Measurements from ENCODE around the gene LIN28B. TPM values are rescaled to one million over a fixed set of nuclear protein-coding genes. Genes with fewer than 3 reads are reported as not detected.

Gene LIN28B
- total RNA-seq, 1 donor from 2014 or later, result not detected

- H3K4me1 Mint-ChIP-seq (ENCODE audit: low read depth), result peaks cover 7% of the 10 kb centered on the region
- H3K9me3 Mint-ChIP-seq (ENCODE audit: low read depth), result no peaks in the 10 kb centered on the region
- H3K27me3 Mint-ChIP-seq (ENCODE audit: low read depth), result no peaks in the 10 kb centered on the region
- TF ChIP-seq CTCF (IDR thresholded peaks at IDR 0.05), result no peak
- no peaks in the 10 kb centered on the region for H3K36me3 Mint-ChIP-seq (ENCODE audit: low read depth)
- no peak overlapping the region for H3K27ac Mint-ChIP-seq (ENCODE audit: unreplicated experiment)
- no peak for DNase-seq (ENCODE audit: low spot score)
- no peak overlapping the region for H3K4me3 Mint-ChIP-seq (ENCODE audit: unreplicated experiment)
Observed at GRCh38 chr6:105021399-105021798, 64.5 kb downstream of the LIN28B start.

GRCh38 chr6:105022416-105022815 is 65.5 kb downstream of the LIN28B start:
- no peak overlapping the region for H3K4me3 Mint-ChIP-seq (ENCODE audit: unreplicated experiment)
- H3K4me1 Mint-ChIP-seq (ENCODE audit: low read depth), result peaks cover 5% of the 10 kb centered on the region
- no peak overlapping the region for H3K27ac Mint-ChIP-seq (ENCODE audit: unreplicated experiment)
- no peaks in the 10 kb centered on the region for H3K9me3 Mint-ChIP-seq (ENCODE audit: low read depth)
- no peak for DNase-seq (ENCODE audit: low spot score)
- H3K36me3 Mint-ChIP-seq (ENCODE audit: low read depth), result no peaks in the 10 kb centered on the region
- H3K27me3 Mint-ChIP-seq (ENCODE audit: low read depth), result no peaks in the 10 kb centered on the region
- TF ChIP-seq CTCF (IDR thresholded peaks at IDR 0.05), result no peak

- H3K4me3 Mint-ChIP-seq (ENCODE audit: unreplicated experiment), result no peak overlapping the region
- no peaks in the 10 kb centered on the region for H3K36me3 Mint-ChIP-seq (ENCODE audit: low read depth)
- peaks cover 5% of the 10 kb centered on the region for H3K4me1 Mint-ChIP-seq (ENCODE audit: low read depth)
- no peaks in the 10 kb centered on the region for H3K9me3 Mint-ChIP-seq (ENCODE audit: low read depth)
- H3K27ac Mint-ChIP-seq (ENCODE audit: unreplicated experiment), result no peak overlapping the region
- no peak for TF ChIP-seq CTCF (IDR thresholded peaks at IDR 0.05)
- no peak for DNase-seq (ENCODE audit: low spot score)
- H3K27me3 Mint-ChIP-seq (ENCODE audit: low read depth), result no peaks in the 10 kb centered on the region
Observed at GRCh38 chr6:105024803-105025202, 67.9 kb downstream of the LIN28B start.

GRCh38 chr6:105028898-105029297 is 72.0 kb downstream of the LIN28B start:
- H3K4me3 Mint-ChIP-seq (ENCODE audit: unreplicated experiment), result no peak overlapping the region
- DNase-seq (ENCODE audit: low spot score), result no peak
- no peak overlapping the region for H3K27ac Mint-ChIP-seq (ENCODE audit: unreplicated experiment)
- peaks cover 2% of the 10 kb centered on the region for H3K9me3 Mint-ChIP-seq (ENCODE audit: low read depth)
- TF ChIP-seq CTCF (IDR thresholded peaks at IDR 0.05), result no peak
- no peaks in the 10 kb centered on the region for H3K36me3 Mint-ChIP-seq (ENCODE audit: low read depth)
- no peaks in the 10 kb centered on the region for H3K27me3 Mint-ChIP-seq (ENCODE audit: low read depth)
- H3K4me1 Mint-ChIP-seq (ENCODE audit: low read depth), result peaks cover 5% of the 10 kb centered on the region

GRCh38 chr6:105029581-105029980 is 72.7 kb downstream of the LIN28B start:
- TF ChIP-seq CTCF (IDR thresholded peaks at IDR 0.05), result no peak
- Mint-ChIP-seq H3K9me3 (ENCODE audit: low read depth) (peaks cover 2% of the 10 kb centered on the region), H3K4me3 (ENCODE audit: unreplicated experiment) (no peak overlapping the region), H3K36me3 (ENCODE audit: low read depth) (no peaks in the 10 kb centered on the region), H3K27ac (ENCODE audit: unreplicated experiment) (no peak overlapping the region), H3K27me3 (ENCODE audit: low read depth) (no peaks in the 10 kb centered on the region), H3K4me1 (ENCODE audit: low read depth) (peaks cover 12% of the 10 kb centered on the region)
- DNase-seq (ENCODE audit: low spot score), result no peak

Measured in chondrocyte (in vitro differentiated cells).